Uterus (tissue), 2 donors: Measurements from ENCODE around the gene ATL2.

ENCODE experiments used
- CTCF ChIP-seq, 4 experiments: fragments of 200-600 bp in 2 of 4; fragments of 450-650 bp in 2 of 4; sonication (generic) in 2 of 4; IDR thresholded peaks; one replicate each; pipeline ENCODE4 v1.5.1; 2016 to 2019; ENCODE audit warnings: antibody characterized with exemption in 4 of 4, mild to moderate bottlenecking in 2 of 4, moderate library complexity in 1 of 4
- POLR2A ChIP-seq, 2 donors: fragments of 450-650 bp; IDR thresholded peaks; one replicate each; pipeline ENCODE4 v1.6.1; 2016; ENCODE audit warnings: antibody characterized with exemption in 2 of 2, mild to moderate bottlenecking in 1 of 2, moderate library complexity in 1 of 2

GRCh38 chr2:38415728-38416291 lies 38.7 kb upstream of the ATL2 start:
- TF ChIP-seq CTCF (IDR thresholded peaks at IDR 0.05), result no peak
- TF ChIP-seq POLR2A (IDR thresholded peaks at IDR 0.05), result no peak
